Measurements from ENCODE around the gene WDR36.

- no peak for TF ChIP-seq CTCF (IDR thresholded peaks at IDR 0.05)
- TF ChIP-seq ZFX (IDR thresholded peaks at IDR 0.05; ENCODE audit: borderline replicate concordance): no peak
These were observed 35.5 kb downstream of the WDR36 start for GRCh38 chr5:111127453-111128195.
